Liver (tissue), 9 donors: ENCODE results near the gene MARCHF9. TPM values are rescaled to one million over a fixed set of nuclear protein-coding genes. Genes with fewer than 3 reads are reported as not detected.
"Not testable (repeated sequence)": the region's sequence is repeated elsewhere in the genome, so short reads cannot be mapped to it uniquely, and the experiment has no call there.

ENCODE experiments used
- DNase-seq: peaks from one replicate; pipeline ENCODE4 v3.0.0-alpha.2; 2017; ENCODE audit warnings: low spot score
- H3K27ac ChIP-seq, 2 donors: one replicate each; pipeline ENCODE4 v1.7.0; 2013; ENCODE audit warnings: inconsistent platforms in 2 of 2, low read length in 2 of 2, control low read depth in 1 of 2, low read depth in 1 of 2, mild to moderate bottlenecking in 1 of 2
- H3K27me3 ChIP-seq, 4 donors: one replicate each; pipeline versions ENCODE4 v1.6.1 to v1.7.0; 2013; ENCODE audit warnings: low read length in 3 of 4, inconsistent platforms in 1 of 4, mild to moderate bottlenecking in 1 of 4, moderate library complexity in 1 of 4; ENCODE audit not compliant: control insufficient read depth in 4 of 4, insufficient read depth in 4 of 4
- H3K36me3 ChIP-seq, 4 donors: one replicate each; pipeline versions ENCODE4 v1.6.1 to v1.7.0; 2013; ENCODE audit warnings: low read length in 3 of 4, mild to moderate bottlenecking in 3 of 4, low read depth in 1 of 4, moderate library complexity in 1 of 4; ENCODE audit not compliant: control insufficient read depth in 4 of 4, insufficient read depth in 3 of 4
- H3K4me1 ChIP-seq, 4 donors: one replicate each; pipeline versions ENCODE4 v1.6.1 to v1.7.0; 2013; ENCODE audit warnings: low read length in 3 of 4, mild to moderate bottlenecking in 3 of 4, moderate library complexity in 1 of 4; ENCODE audit not compliant: control insufficient read depth in 4 of 4, insufficient read depth in 4 of 4
- H3K4me3 ChIP-seq, 3 donors: one replicate each; pipeline versions ENCODE4 v1.6.1 to v1.7.0; 2013; ENCODE audit warnings: low read length in 3 of 3, control low read depth in 1 of 3, low read depth in 1 of 3, mild to moderate bottlenecking in 1 of 3
- H3K9ac ChIP-seq, 2 donors: one replicate each; pipeline ENCODE4 v1.7.0; 2013; ENCODE audit warnings: low read length in 2 of 2, mild to moderate bottlenecking in 2 of 2, moderate library complexity in 2 of 2, control low read depth in 1 of 2, low read depth in 1 of 2
- H3K9me3 ChIP-seq, 4 donors: one replicate each; pipeline versions ENCODE4 v1.6.1 to v1.7.0; 2013; ENCODE audit warnings: low read length in 3 of 4; ENCODE audit not compliant: control insufficient read depth in 4 of 4
- ATF3 ChIP-seq: IDR thresholded peaks from 2 replicates; pipeline ENCODE4 v1.6.1; 2016; ENCODE audit warnings: antibody characterized with exemption
- EGR1 ChIP-seq, 2 donors: IDR thresholded peaks; 2 replicates each; pipeline ENCODE4 v1.6.1; 2016 to 2018; ENCODE audit warnings: antibody characterized with exemption in 2 of 2, low read depth in 2 of 2
- FOXA1 ChIP-seq: IDR thresholded peaks from 2 replicates; pipeline ENCODE4 v1.6.1; 2016; ENCODE audit warnings: antibody characterized with exemption
- FOXA2 ChIP-seq: IDR thresholded peaks from 2 replicates; pipeline ENCODE4 v1.6.1; 2016; ENCODE audit warnings: antibody characterized with exemption
- HNF4A ChIP-seq, 2 donors: conservative IDR thresholded peaks; 2 replicates each; pipeline ENCODE4 v1.6.1; 2016; ENCODE audit warnings: antibody characterized with exemption in 2 of 2, mild to moderate bottlenecking in 2 of 2
- HNF4G ChIP-seq: IDR thresholded peaks from 2 replicates; pipeline ENCODE4 v1.6.1; 2016; ENCODE audit warnings: antibody characterized with exemption
- JUND ChIP-seq, 2 donors: IDR thresholded peaks; 2 replicates each; pipeline ENCODE4 v1.6.1; 2016; ENCODE audit warnings: antibody characterized with exemption in 2 of 2
- REST ChIP-seq: IDR thresholded peaks from 2 replicates; pipeline ENCODE4 v1.6.1; 2016; ENCODE audit warnings: antibody characterized with exemption, mild to moderate bottlenecking
- RXRA ChIP-seq, 2 donors: IDR thresholded peaks; 2 replicates each; pipeline ENCODE4 v1.6.1; 2017 to 2018; ENCODE audit warnings: antibody characterized with exemption in 2 of 2, mild to moderate bottlenecking in 1 of 2
- SP1 ChIP-seq: IDR thresholded peaks from 2 replicates; pipeline ENCODE4 v1.6.1; 2018; ENCODE audit warnings: antibody characterized with exemption, mild to moderate bottlenecking
- TAF1 ChIP-seq: conservative IDR thresholded peaks from 2 replicates; pipeline ENCODE4 v1.6.1; 2016; ENCODE audit warnings: antibody characterized with exemption, mild to moderate bottlenecking
- YY1 ChIP-seq: IDR thresholded peaks from 2 replicates; pipeline ENCODE4 v1.6.1; 2016; ENCODE audit warnings: antibody characterized with exemption, mild to moderate bottlenecking
- ZBTB33 ChIP-seq: IDR thresholded peaks from 2 replicates; pipeline ENCODE4 v1.6.1; 2016; ENCODE audit warnings: antibody characterized with exemption
- WGBS: extraction: QIAGEN DNeasy Blood & Tissue Kit; methylation state at CpG from one replicate; pipeline ENCODE4 v1.1.7; 2013; 5-methylcytosine and 5-hydroxymethylcytosine counted together
- polyA plus RNA-seq, 2 donors: library from polyadenylated mRNA; stranded (reverse) in 1 of 2; unstranded in 1 of 2; fragments of 200-250 nt in 1 of 2; fragments of >200 nt in 1 of 2; fragmentation: Nextera tagmentation in 1 of 2; extraction: Ambion mirVana in 1 of 2; gene quantifications; one replicate each; pipeline versions ENCODE4 v1.2.1 to v1.2.3, GENCODE V29; 2013 to 2015
- total RNA-seq, 2 donors: library from RNA; depleted of rRNA; stranded (reverse); fragments of >200 nt; gene quantifications; one replicate each; pipeline ENCODE4 v1.2.3, GENCODE V29; 2014
- TF ChIP-seq, protein P1 (sequence below): IDR thresholded peaks from 2 replicates; pipeline ENCODE4 v1.6.1; 2016; ENCODE audit warnings: antibody characterized with exemption
- donor health status: healthy.
- donor health status: healthy.
- donor health status: healthy.
- donor health status: healthy.
- donor health status: healthy.

Gene MARCHF9
- total and polyA plus RNA-seq, 4 donors, result 1.1 to 3.0 (median 2.2) TPM

GRCh38 chr12:57720606-57721595, 34.0 kb upstream of the MARCHF9 start:
- H3K36me3 ChIP-seq, result peaks cover 12 to 56% (median 49%) of the 10 kb centered on the region in 4 donors
- TF ChIP-seq YY1 (no peak), ATF3 (no peak), RXRA (IDR thresholded peaks at IDR 0.05) (no peak), HNF4G (no peak), REST (no peak), EGR1 (IDR thresholded peaks at IDR 0.05; ENCODE audit: low read depth in 2 of 2) (no peak), TAF1 (no peak), JUND (IDR thresholded peaks at IDR 0.05) (no peak), FOXA2 (no peak), FOXA1 (no peak), HNF4A (conservative IDR thresholded peaks at IDR 0.05) (no peak), ZBTB33 (no peak), SP1 (no peak)
- TF ChIP-seq, protein P1, sequence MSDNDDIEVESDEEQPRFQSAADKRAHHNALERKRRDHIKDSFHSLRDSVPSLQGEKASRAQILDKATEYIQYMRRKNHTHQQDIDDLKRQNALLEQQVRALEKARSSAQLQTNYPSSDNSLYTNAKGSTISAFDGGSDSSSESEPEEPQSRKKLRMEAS, result no peak

DNA sequence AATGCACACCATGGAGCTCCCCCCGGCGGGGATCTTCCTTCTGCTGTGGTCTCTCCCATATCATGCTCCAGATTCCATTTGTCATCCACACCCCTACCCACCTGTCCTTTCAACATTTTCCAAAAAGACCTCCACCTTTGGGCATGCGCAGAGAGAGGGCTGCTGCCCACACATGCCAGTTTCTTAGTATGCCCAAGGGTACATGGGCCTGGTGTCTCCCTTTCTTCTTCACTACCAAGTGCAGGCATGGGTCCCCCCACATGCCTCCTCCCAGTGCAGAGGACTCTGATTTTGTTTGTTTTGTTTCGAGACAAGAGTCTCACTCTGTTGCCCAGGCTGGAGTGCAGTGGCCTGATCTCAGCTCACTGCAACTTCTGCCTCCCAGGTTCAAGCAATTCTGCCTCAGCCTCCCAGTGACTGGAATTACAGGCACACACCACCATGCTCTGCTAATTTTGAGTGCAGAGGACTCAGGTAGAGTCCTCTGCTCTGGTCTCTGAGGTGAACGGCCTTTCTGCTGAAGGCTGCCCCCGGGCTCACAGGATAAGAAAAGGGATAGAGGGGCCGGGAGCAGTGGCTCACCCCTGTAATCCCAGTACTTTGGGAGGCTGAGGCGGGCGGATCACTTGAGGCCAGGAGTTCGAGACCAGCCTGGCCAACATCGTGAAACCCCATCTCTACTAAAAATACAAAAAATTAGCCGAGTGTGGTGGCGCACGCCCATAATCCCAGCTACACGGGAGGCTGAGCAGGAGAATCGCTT, 32.9 kb upstream of the MARCHF9 start:
- not testable (repeated sequence) for H3K4me3 ChIP-seq, DNase-seq, H3K27me3 ChIP-seq, H3K9ac ChIP-seq, H3K27ac ChIP-seq, H3K9me3 ChIP-seq, H3K4me1 ChIP-seq
- WGBS, result 94% methylated on average over 16 of the region's 16 CpGs
- peaks cover 7 to 44% (median 38%) of the 10 kb centered on the region in 4 donors for H3K36me3 ChIP-seq

More at GRCh38 chr12:57720606-57721595, 34.0 kb upstream of the MARCHF9 start:
- Histone ChIP-seq H3K27ac (no peak overlapping the region), H3K4me3 (no peak overlapping the region), H3K9me3 (no peaks in the 10 kb centered on the region), H3K9ac (no peak overlapping the region), H3K27me3 (no peaks in the 10 kb centered on the region), H3K4me1 (peaks cover 0 to 2% (median under 1%) of the 10 kb centered on the region in 4 donors)
- no peak for DNase-seq
- 92% methylated on average over 11 of the region's 11 CpGs for WGBS
